ENCODE data around the gene GRM2.

DNA sequence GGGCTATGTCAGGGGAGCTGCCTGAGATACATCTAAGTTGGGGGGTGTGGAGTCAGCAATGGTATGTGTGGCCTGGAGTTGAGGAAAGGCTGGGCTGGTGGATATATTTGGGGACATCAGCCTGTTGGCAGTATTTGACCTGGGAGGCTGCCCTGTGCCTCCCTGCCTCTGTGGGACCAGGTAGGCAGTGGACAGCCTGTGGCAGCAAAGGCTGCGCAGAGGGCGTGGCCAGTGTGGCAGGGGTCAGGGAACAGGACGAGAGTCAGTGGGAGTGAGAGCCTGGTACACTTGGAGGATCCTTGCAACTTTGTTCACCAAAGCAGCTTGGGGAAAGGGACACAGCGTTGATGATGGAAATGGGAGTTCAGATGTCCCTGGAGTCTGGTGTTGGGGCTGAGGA lies 20.8 kb upstream of the GRM2 start:
- TF ChIP-seq POLR2A (IDR thresholded peaks at IDR 0.05; ENCODE audit: control extremely low read depth in 1 of 2, low read depth in 2 of 2, low read length in 2 of 2): no peak
- TF ChIP-seq TAF1 (IDR thresholded peaks at IDR 0.05; ENCODE audit: low read depth, low read length): no peak
- TF ChIP-seq MAFK (IDR thresholded peaks at IDR 0.05; ENCODE audit: low read depth, low read length): no peak
- no peak for TF ChIP-seq NANOG (IDR thresholded peaks at IDR 0.05; ENCODE audit: insufficient read depth, low read depth, low read length, poor library complexity, severe bottlenecking)
- no peak for TF ChIP-seq YY1 (IDR thresholded peaks at IDR 0.05; ENCODE audit: low read depth, low read length)
- TF ChIP-seq, protein P1, sequence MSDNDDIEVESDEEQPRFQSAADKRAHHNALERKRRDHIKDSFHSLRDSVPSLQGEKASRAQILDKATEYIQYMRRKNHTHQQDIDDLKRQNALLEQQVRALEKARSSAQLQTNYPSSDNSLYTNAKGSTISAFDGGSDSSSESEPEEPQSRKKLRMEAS (IDR thresholded peaks at IDR 0.05): no peak
- TF ChIP-seq GABPA (IDR thresholded peaks at IDR 0.05; ENCODE audit: borderline replicate concordance, insufficient read depth, low read length): no peak
- TF ChIP-seq, protein P2, sequence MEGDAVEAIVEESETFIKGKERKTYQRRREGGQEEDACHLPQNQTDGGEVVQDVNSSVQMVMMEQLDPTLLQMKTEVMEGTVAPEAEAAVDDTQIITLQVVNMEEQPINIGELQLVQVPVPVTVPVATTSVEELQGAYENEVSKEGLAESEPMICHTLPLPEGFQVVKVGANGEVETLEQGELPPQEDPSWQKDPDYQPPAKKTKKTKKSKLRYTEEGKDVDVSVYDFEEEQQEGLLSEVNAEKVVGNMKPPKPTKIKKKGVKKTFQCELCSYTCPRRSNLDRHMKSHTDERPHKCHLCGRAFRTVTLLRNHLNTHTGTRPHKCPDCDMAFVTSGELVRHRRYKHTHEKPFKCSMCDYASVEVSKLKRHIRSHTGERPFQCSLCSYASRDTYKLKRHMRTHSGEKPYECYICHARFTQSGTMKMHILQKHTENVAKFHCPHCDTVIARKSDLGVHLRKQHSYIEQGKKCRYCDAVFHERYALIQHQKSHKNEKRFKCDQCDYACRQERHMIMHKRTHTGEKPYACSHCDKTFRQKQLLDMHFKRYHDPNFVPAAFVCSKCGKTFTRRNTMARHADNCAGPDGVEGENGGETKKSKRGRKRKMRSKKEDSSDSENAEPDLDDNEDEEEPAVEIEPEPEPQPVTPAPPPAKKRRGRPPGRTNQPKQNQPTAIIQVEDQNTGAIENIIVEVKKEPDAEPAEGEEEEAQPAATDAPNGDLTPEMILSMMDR (IDR thresholded peaks at IDR 0.05; ENCODE audit: control extremely low read depth in 1 of 3, insufficient read depth in 1 of 3, low read depth in 1 of 3, low read length in 3 of 3): no peak
- TF ChIP-seq ZNF274 (IDR thresholded peaks at IDR 0.05; ENCODE audit: borderline replicate concordance, extremely low read depth, low read length): no peak
- no peak for TF ChIP-seq EP300 (IDR thresholded peaks at IDR 0.05; ENCODE audit: borderline replicate concordance in 1 of 2, low read depth in 2 of 2, low read length in 2 of 2)
- no peak for TF ChIP-seq JUND (IDR thresholded peaks at IDR 0.05; ENCODE audit: low read length)
- no peak for TF ChIP-seq FOSL1 (IDR thresholded peaks at IDR 0.05; ENCODE audit: insufficient read depth, low read depth, low read length)

Measured in H1 (cell line).